Fibroblast of mammary gland (primary cell): ENCODE results near the gene SCYGR6.

ENCODE experiments used
- DNase-seq: peaks from one replicate; pipeline ENCODE4 v3.0.0-alpha.2; 2010; ENCODE audit warnings: low read depth
- H3K4me3 ChIP-seq: 2 replicates; pipeline ENCODE4 v1.5.1; 2011; ENCODE audit warnings: low read depth, mild to moderate bottlenecking, low read length, moderate library complexity; ENCODE audit not compliant: control insufficient read depth
- CTCF ChIP-seq: conservative IDR thresholded peaks from 2 replicates; pipeline ENCODE4 v1.5.1; 2011; ENCODE audit warnings: low read depth, low read length, inconsistent platforms; ENCODE audit not compliant: control insufficient read depth, insufficient read depth

Gene SCYGR6

GRCh38 chr2:227724394-227725039 is at the start of gene SCYGR6:
Gene SCYGR6 (minus strand): TSS chr2:227724757. CDS start chr2:227724757, 0 bp downstream.
- no peak for DNase-seq
- TF ChIP-seq CTCF: no peak
- H3K4me3 ChIP-seq: no peak within 1 kb of the TSS

- no peak overlapping the region for H3K4me3 ChIP-seq
- TF ChIP-seq CTCF: no peak
- DNase-seq: no peak
Measured at GRCh38 chr2:227774011-227774624, 49.6 kb upstream of the SCYGR6 start.

GRCh38 chr2:227772932-227773331 is 48.4 kb upstream of the SCYGR6 start:
- no peak for DNase-seq
- H3K4me3 ChIP-seq: no peak overlapping the region
- TF ChIP-seq CTCF: no peak

GRCh38 chr2:227772197-227772661 is 47.7 kb upstream of the SCYGR6 start:
- TF ChIP-seq CTCF: no peak
- DNase-seq: no peak
- no peak overlapping the region for H3K4me3 ChIP-seq

- H3K4me3 ChIP-seq: no peak overlapping the region
- DNase-seq: no peak
- no peak for TF ChIP-seq CTCF
Measured at GRCh38 chr2:227767830-227768229, 43.3 kb upstream of the SCYGR6 start.

GRCh38 chr2:227766373-227766883 is 41.9 kb upstream of the SCYGR6 start:
- peak; percentile 78 for TF ChIP-seq CTCF
- H3K4me3 ChIP-seq: no peak overlapping the region
- DNase-seq: peak; percentile 74
